ENCODE data around the gene INSM1. TPM values are rescaled to one million over a fixed set of nuclear protein-coding genes. Genes with fewer than 3 reads are reported as not detected.

INSM1 gene
- total and polyA plus RNA-seq, 8 donors, result 0.41 to 2.0 (median 0.69) TPM; not detected in 2

- no peaks in the 10 kb centered on the region for H3K27me3 ChIP-seq
- DNase-seq (no peak), ATAC-seq (no peak)
- no peaks in the 10 kb centered on the region for H3K4me1 ChIP-seq
- no peak overlapping the region for H3K27ac ChIP-seq
- intact Hi-C loops (cut with DNase I), result no loop called here
- H3K4me3 ChIP-seq, result no peak overlapping the region
- TF ChIP-seq CTCF (IDR thresholded peaks at IDR 0.05), result no peak
- H3K9me3 ChIP-seq, result no peaks in the 10 kb centered on the region
- peaks cover 0 to 63% of the 10 kb centered on the region in 2 donors for H3K36me3 ChIP-seq
Measured at GRCh38 chr20:20405623-20406022, 37.7 kb downstream of the INSM1 start.

GRCh38 chr20:20406306-20406705 lies 38.4 kb downstream of the INSM1 start:
- no peaks in the 10 kb centered on the region for H3K9me3 ChIP-seq
- TF ChIP-seq CTCF (IDR thresholded peaks at IDR 0.05), result no peak
- no peaks in the 10 kb centered on the region for H3K27me3 ChIP-seq
- no peaks in the 10 kb centered on the region for H3K4me1 ChIP-seq
- no peak overlapping the region for H3K4me3 ChIP-seq
- DNase-seq (no peak), ATAC-seq (no peak)
- intact Hi-C loops (cut with DNase I), result no loop called here
- no peak overlapping the region for H3K27ac ChIP-seq
- peaks cover 0 to 56% of the 10 kb centered on the region in 2 donors for H3K36me3 ChIP-seq

- peaks cover 0 to 48% of the 10 kb centered on the region in 2 donors for H3K36me3 ChIP-seq
- no peaks in the 10 kb centered on the region for H3K27me3 ChIP-seq
- DNase-seq (peak in 2 of 4 donors; percentile 23 to 42), ATAC-seq (no peak)
- H3K4me1 ChIP-seq, result peaks cover 0 to 7% of the 10 kb centered on the region in 2 donors
- TF ChIP-seq CTCF (IDR thresholded peaks at IDR 0.05), result no peak
- intact Hi-C loops (cut with DNase I), result no loop called here
- H3K4me3 ChIP-seq, result no peak overlapping the region
- H3K9me3 ChIP-seq, result no peaks in the 10 kb centered on the region
- H3K27ac ChIP-seq, result no peak overlapping the region
Measured at GRCh38 chr20:20407891-20408805, 40.2 kb downstream of the INSM1 start.

- Histone ChIP-seq H3K4me1 (peaks cover 0 to 10% of the 10 kb centered on the region in 2 donors), H3K27me3 (no peaks in the 10 kb centered on the region), H3K4me3 (no peak overlapping the region), H3K9me3 (no peaks in the 10 kb centered on the region), H3K27ac (no peak overlapping the region), H3K36me3 (peaks cover 0 to 36% of the 10 kb centered on the region in 2 donors)
- ATAC-seq (no peak), DNase-seq (no peak)
- intact Hi-C loops (cut with DNase I), result no loop called here
- no peak for TF ChIP-seq CTCF (IDR thresholded peaks at IDR 0.05)
Measured at GRCh38 chr20:20409331-20409730, 41.4 kb downstream of the INSM1 start.

GRCh38 chr20:20410678-20411077 lies 42.8 kb downstream of the INSM1 start:
- peaks cover 0 to 32% of the 10 kb centered on the region in 2 donors for H3K36me3 ChIP-seq
- TF ChIP-seq CTCF (IDR thresholded peaks at IDR 0.05), result no peak
- intact Hi-C loops (cut with DNase I), result no loop called here
- H3K9me3 ChIP-seq, result no peaks in the 10 kb centered on the region
- no peak overlapping the region for H3K4me3 ChIP-seq
- ATAC-seq (no peak), DNase-seq (peak in 1 of 4 donors; percentile 7)
- H3K27me3 ChIP-seq, result no peaks in the 10 kb centered on the region
- H3K4me1 ChIP-seq, result peaks cover 0 to 10% of the 10 kb centered on the region in 2 donors
- H3K27ac ChIP-seq, result no peak overlapping the region
